ENCODE measurements around the gene DENND1A. TPM values are rescaled to one million over a fixed set of nuclear protein-coding genes. Genes with fewer than 3 reads are reported as not detected.

Gene DENND1A
- total RNA-seq, 1 experiment from 2014 or later = 23.5 TPM

DNA sequence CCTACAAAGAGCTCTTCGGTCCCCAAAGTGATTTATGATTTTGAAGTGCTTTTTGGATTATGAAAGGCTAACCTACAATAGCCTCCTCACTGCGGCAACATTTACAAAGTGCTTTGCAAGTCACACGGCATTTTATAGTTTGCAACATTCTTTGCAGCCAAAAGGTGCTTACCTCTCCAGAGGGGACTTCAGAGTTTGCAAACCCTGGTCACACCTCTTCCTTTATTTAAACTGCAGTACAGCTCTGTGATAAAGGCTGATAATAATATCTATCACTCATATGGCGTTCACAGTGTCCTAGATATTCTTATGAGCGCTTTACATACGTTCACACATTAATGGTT lies 594.0 kb downstream of the DENND1A start:
- Mint-ChIP-seq H3K27ac (no peak overlapping the region), H3K4me1 (peaks cover 34% of the 10 kb centered on the region), H3K9me3 (no peaks in the 10 kb centered on the region), H3K4me3 (no peak overlapping the region), H3K27me3 (ENCODE audit: low read depth) (no peaks in the 10 kb centered on the region), H3K36me3 (no peaks in the 10 kb centered on the region)
- ChIA-PET CTCF (interaction anchor here (1.0 kb wide), 2 partner anchors 13 to 14 kb away, joined by 3 to 4 read pairs; no protein-coding TSS in a partner anchor), POLR2A (no interaction called here)
- DNase-seq (ENCODE audit: low spot score) (no peak), ATAC-seq (no peak)
- TF ChIP-seq, protein P1, sequence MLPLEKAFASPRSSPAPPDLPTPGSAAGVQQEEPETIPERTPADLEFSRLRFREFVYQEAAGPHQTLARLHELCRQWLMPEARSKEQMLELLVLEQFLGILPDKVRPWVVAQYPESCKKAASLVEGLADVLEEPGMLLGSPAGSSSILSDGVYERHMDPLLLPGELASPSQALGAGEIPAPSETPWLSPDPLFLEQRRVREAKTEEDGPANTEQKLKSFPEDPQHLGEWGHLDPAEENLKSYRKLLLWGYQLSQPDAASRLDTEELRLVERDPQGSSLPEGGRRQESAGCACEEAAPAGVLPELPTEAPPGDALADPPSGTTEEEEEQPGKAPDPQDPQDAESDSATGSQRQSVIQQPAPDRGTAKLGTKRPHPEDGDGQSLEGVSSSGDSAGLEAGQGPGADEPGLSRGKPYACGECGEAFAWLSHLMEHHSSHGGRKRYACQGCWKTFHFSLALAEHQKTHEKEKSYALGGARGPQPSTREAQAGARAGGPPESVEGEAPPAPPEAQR (CRISPR knock-in tag; IDR thresholded peaks at IDR 0.05) = no peak
- no peak for TF ChIP-seq TEAD4 (CRISPR knock-in tag; IDR thresholded peaks at IDR 0.05)
- TF ChIP-seq, protein P2, sequence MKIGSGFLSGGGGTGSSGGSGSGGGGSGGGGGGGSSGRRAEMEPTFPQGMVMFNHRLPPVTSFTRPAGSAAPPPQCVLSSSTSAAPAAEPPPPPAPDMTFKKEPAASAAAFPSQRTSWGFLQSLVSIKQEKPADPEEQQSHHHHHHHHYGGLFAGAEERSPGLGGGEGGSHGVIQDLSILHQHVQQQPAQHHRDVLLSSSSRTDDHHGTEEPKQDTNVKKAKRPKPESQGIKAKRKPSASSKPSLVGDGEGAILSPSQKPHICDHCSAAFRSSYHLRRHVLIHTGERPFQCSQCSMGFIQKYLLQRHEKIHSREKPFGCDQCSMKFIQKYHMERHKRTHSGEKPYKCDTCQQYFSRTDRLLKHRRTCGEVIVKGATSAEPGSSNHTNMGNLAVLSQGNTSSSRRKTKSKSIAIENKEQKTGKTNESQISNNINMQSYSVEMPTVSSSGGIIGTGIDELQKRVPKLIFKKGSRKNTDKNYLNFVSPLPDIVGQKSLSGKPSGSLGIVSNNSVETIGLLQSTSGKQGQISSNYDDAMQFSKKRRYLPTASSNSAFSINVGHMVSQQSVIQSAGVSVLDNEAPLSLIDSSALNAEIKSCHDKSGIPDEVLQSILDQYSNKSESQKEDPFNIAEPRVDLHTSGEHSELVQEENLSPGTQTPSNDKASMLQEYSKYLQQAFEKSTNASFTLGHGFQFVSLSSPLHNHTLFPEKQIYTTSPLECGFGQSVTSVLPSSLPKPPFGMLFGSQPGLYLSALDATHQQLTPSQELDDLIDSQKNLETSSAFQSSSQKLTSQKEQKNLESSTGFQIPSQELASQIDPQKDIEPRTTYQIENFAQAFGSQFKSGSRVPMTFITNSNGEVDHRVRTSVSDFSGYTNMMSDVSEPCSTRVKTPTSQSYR (CRISPR knock-in tag; IDR thresholded peaks at IDR 0.05) = no peak
- TF ChIP-seq ZNF232 (CRISPR knock-in tag; IDR thresholded peaks at IDR 0.05) = no peak
- TF ChIP-seq, protein P3, sequence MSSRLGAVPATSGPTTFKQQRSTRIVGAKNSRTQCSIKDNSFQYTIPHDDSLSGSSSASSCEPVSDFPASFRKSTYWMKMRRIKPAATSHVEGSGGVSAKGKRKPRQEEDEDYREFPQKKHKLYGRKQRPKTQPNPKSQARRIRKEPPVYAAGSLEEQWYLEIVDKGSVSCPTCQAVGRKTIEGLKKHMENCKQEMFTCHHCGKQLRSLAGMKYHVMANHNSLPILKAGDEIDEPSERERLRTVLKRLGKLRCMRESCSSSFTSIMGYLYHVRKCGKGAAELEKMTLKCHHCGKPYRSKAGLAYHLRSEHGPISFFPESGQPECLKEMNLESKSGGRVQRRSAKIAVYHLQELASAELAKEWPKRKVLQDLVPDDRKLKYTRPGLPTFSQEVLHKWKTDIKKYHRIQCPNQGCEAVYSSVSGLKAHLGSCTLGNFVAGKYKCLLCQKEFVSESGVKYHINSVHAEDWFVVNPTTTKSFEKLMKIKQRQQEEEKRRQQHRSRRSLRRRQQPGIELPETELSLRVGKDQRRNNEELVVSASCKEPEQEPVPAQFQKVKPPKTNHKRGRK (CRISPR knock-in tag; IDR thresholded peaks at IDR 0.05; ENCODE audit: borderline replicate concordance) = no peak
- no peak for TF ChIP-seq NR3C1 (CRISPR knock-in tag; conservative IDR thresholded peaks at IDR 0.05; ENCODE audit: low read depth)
- TF ChIP-seq ELF4 (CRISPR knock-in tag; IDR thresholded peaks at IDR 0.05; ENCODE audit: low read depth) = no peak
- TF ChIP-seq, protein P4, sequence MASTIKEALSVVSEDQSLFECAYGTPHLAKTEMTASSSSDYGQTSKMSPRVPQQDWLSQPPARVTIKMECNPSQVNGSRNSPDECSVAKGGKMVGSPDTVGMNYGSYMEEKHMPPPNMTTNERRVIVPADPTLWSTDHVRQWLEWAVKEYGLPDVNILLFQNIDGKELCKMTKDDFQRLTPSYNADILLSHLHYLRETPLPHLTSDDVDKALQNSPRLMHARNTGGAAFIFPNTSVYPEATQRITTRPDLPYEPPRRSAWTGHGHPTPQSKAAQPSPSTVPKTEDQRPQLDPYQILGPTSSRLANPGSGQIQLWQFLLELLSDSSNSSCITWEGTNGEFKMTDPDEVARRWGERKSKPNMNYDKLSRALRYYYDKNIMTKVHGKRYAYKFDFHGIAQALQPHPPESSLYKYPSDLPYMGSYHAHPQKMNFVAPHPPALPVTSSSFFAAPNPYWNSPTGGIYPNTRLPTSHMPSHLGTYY (CRISPR knock-in tag; IDR thresholded peaks at IDR 0.05) = no peak
- TF ChIP-seq, protein P5, sequence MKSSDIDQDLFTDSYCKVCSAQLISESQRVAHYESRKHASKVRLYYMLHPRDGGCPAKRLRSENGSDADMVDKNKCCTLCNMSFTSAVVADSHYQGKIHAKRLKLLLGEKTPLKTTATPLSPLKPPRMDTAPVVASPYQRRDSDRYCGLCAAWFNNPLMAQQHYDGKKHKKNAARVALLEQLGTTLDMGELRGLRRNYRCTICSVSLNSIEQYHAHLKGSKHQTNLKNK (CRISPR knock-in tag; IDR thresholded peaks at IDR 0.05) = no peak
- TF ChIP-seq, protein P6, sequence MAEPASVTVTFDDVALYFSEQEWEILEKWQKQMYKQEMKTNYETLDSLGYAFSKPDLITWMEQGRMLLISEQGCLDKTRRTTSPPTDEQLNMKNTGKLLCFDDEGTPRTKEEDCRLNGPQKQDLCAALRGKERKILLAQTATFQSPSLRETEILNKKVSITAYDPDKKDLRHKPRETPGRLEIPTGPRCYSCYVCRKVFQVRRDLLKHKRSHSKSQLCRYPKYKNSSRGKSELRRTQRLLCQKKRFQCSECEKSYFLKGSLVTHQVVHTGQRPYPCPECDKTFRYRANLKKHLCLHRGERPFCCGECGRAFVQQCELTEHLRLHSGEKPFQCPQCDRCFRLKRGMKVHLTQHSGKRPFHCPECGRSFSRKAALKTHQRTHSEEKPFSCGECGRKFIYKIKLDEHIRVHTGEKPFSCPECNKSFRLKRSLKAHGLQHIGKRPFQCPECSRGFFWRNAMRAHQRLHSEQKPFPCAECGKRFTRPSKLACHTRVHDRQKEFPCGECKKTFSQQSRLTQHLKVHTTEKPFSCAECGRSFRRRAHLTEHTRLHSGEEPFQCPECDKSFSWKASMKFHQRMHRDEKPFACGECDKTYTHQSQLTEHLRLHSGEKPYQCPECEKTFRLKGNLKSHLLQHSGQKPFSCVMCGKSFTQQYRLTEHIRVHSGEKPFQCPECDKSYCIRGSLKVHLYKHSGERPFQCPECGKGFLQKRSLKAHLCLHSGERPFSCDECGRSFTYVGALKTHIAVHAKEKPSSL (CRISPR knock-in tag; conservative IDR thresholded peaks at IDR 0.05) = no peak
- TF ChIP-seq, protein P7, sequence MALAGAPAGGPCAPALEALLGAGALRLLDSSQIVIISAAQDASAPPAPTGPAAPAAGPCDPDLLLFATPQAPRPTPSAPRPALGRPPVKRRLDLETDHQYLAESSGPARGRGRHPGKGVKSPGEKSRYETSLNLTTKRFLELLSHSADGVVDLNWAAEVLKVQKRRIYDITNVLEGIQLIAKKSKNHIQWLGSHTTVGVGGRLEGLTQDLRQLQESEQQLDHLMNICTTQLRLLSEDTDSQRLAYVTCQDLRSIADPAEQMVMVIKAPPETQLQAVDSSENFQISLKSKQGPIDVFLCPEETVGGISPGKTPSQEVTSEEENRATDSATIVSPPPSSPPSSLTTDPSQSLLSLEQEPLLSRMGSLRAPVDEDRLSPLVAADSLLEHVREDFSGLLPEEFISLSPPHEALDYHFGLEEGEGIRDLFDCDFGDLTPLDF (CRISPR knock-in tag; IDR thresholded peaks at IDR 0.05) = no peak
- TF ChIP-seq, protein P8, sequence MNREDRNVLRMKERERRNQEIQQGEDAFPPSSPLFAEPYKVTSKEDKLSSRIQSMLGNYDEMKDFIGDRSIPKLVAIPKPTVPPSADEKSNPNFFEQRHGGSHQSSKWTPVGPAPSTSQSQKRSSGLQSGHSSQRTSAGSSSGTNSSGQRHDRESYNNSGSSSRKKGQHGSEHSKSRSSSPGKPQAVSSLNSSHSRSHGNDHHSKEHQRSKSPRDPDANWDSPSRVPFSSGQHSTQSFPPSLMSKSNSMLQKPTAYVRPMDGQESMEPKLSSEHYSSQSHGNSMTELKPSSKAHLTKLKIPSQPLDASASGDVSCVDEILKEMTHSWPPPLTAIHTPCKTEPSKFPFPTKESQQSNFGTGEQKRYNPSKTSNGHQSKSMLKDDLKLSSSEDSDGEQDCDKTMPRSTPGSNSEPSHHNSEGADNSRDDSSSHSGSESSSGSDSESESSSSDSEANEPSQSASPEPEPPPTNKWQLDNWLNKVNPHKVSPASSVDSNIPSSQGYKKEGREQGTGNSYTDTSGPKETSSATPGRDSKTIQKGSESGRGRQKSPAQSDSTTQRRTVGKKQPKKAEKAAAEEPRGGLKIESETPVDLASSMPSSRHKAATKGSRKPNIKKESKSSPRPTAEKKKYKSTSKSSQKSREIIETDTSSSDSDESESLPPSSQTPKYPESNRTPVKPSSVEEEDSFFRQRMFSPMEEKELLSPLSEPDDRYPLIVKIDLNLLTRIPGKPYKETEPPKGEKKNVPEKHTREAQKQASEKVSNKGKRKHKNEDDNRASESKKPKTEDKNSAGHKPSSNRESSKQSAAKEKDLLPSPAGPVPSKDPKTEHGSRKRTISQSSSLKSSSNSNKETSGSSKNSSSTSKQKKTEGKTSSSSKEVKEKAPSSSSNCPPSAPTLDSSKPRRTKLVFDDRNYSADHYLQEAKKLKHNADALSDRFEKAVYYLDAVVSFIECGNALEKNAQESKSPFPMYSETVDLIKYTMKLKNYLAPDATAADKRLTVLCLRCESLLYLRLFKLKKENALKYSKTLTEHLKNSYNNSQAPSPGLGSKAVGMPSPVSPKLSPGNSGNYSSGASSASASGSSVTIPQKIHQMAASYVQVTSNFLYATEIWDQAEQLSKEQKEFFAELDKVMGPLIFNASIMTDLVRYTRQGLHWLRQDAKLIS (CRISPR knock-in tag; IDR thresholded peaks at IDR 0.05; ENCODE audit: borderline replicate concordance) = no peak
